OCI-LY7 (cell line): ENCODE data around the gene ERN1. TPM values are rescaled to one million over a fixed set of nuclear protein-coding genes. Genes with fewer than 3 reads are reported as not detected.

Experiments
- BruUV-seq: library from RNA; stranded (reverse); fragments of 400-500 nt; replicated peaks from 2 replicates; lab custom pipeline; 2021; lab: Mats Ljungman, UMichigan
- CTCF ChIA-PET: fragments of 300-600 bp; sonication (Branson Sonifier 250); formaldehyde crosslinking; loops from one replicate; lab custom pipeline; 2022; ENCODE audit warnings: antibody characterized with exemption; ENCODE audit not compliant: unreplicated experiment; lab: Charles Lee
- POLR2A ChIA-PET: fragments of 300-600 bp; sonication (Branson Sonifier 250); formaldehyde crosslinking; loops from one replicate; lab custom pipeline; 2022; ENCODE audit warnings: antibody characterized with exemption; lab: Charles Lee
- DNase-seq: peaks from one replicate; pipeline ENCODE4 v3.0.0-alpha.2; 2015; ENCODE audit warnings: low spot score
- H2AFZ ChIP-seq: fragments of 200-600 bp; sonication (generic), shearing (Covaris generic); 2 replicates; pipeline ENCODE4 v1.6.1; 2014; ENCODE audit warnings: mild to moderate bottlenecking, antibody characterized with exemption, low read length, moderate library complexity
- H3K27ac ChIP-seq: fragments of 200-600 bp; sonication (generic); 2 replicates; pipeline ENCODE4 v1.5.1; 2014; ENCODE audit warnings: mixed run types, low read depth, mild to moderate bottlenecking, moderate library complexity, low read length, inconsistent platforms; ENCODE audit not compliant: poor library complexity, severe bottlenecking
- H3K36me3 ChIP-seq: fragments of 200-600 bp; sonication (generic); 2 replicates; pipeline ENCODE4 v1.6.1; 2014; ENCODE audit warnings: mild to moderate bottlenecking, antibody characterized with exemption, low read length, moderate library complexity, mixed read lengths; ENCODE audit not compliant: insufficient read depth
- H3K4me1 ChIP-seq: fragments of 200-600 bp; sonication (generic); 2 replicates; pipeline ENCODE4 v1.5.1; 2014; ENCODE audit warnings: mild to moderate bottlenecking, low read length; ENCODE audit not compliant: insufficient read depth, poor library complexity, severe bottlenecking
- H3K4me2 ChIP-seq: fragments of 200-600 bp; sonication (generic); 2 replicates; pipeline ENCODE4 v1.6.1; 2014; ENCODE audit warnings: mild to moderate bottlenecking, low read length
- H3K4me3 ChIP-seq: fragments of 200-600 bp; sonication (generic); 2 replicates; pipeline ENCODE4 v1.5.1; 2014; ENCODE audit warnings: mild to moderate bottlenecking, low read depth, low read length; ENCODE audit not compliant: poor library complexity, severe bottlenecking
- H3K79me2 ChIP-seq: fragments of 200-600 bp; sonication (generic); 2 replicates; pipeline ENCODE4 v1.6.1; 2016; ENCODE audit warnings: low read depth, mild to moderate bottlenecking, low read length, moderate library complexity, mixed read lengths; ENCODE audit not compliant: insufficient read depth
- H3K9me2 ChIP-seq: fragments of 200-600 bp; sonication (generic); 2 replicates; pipeline ENCODE4 v1.6.1; 2016; ENCODE audit warnings: mild to moderate bottlenecking, low read length, mixed read lengths; ENCODE audit not compliant: insufficient read depth
- H3K9me3 ChIP-seq: fragments of 200-600 bp; sonication (generic); 2 replicates; pipeline ENCODE4 v1.6.1; 2014; ENCODE audit warnings: mild to moderate bottlenecking, mixed run types, low read length, mixed read lengths
- H4K20me1 ChIP-seq: fragments of 200-600 bp; sonication (generic); 2 replicates; pipeline ENCODE4 v1.6.1; 2014; ENCODE audit warnings: mild to moderate bottlenecking, antibody characterized with exemption, low read length, moderate library complexity, mixed read lengths; ENCODE audit not compliant: insufficient read depth
- CTCF ChIP-seq: fragments of 200-600 bp; sonication (generic); conservative IDR thresholded peaks from 2 replicates; pipeline ENCODE4 v1.5.1; 2014; ENCODE audit warnings: mild to moderate bottlenecking, antibody characterized with exemption, low read length, moderate library complexity, mixed read lengths
- EZH2phosphoT487 ChIP-seq: fragments of 200-600 bp; sonication (generic); IDR thresholded peaks from 2 replicates; pipeline ENCODE4 v1.6.1; 2018; ENCODE audit warnings: low read depth, borderline replicate concordance, mild to moderate bottlenecking, mixed run types, antibody characterized with exemption, low read length, moderate library complexity, mixed read lengths
- intact Hi-C: fragments of 100-400 bp; cut with micrococcal nuclease; formaldehyde crosslinking; loops from one replicate; pipeline ENCODE4 v1.10.0; 2022; ENCODE audit not compliant: unreplicated experiment
- total RNA-seq, 2 experiments: library from RNA; depleted of rRNA in 1 of 2; stranded (reverse); fragments of >200 nt in 1 of 2; shearing (Covaris generic) in 1 of 2; gene quantifications; 2 replicates each; pipeline ENCODE4 v1.2.3, GENCODE V29; 2014 to 2022

ERN1 gene
- total RNA-seq, 2 experiments from 2014 or later = 22.0 to 70.3 TPM

DNA sequence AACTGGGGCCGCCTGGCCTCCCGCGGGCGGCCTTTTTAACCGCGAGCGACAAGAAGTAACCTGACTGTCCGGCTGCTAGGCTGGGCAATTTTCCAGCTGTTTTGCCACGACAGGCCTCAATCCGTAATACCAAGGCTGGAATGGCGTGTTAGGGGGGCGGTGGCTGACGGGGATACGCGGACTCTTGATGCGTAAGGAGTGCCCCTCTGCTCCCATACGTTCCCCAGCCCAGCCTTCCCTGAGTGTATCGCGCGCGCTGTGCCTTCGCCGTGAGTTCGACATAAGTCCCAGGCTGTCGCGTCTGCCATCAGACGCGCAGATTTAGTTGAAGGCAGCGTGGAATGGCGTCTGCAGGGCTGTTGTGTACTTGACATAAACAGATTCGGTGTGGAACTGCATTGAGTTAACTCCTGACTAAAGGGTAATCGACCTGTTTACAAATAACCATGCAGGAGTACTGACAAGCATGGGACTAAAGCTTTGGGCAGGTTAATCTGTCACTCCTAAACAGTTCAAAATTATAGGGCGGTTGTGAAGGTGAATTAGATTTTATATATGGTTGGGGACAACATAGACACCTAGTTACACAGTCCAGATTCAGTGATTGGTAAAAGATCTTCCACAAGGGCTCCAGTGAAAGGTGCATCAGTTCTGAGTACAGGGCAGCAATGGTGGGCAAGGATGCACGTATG lies 16.6 kb upstream of the ERN1 start:
- H3K9me3 ChIP-seq = no peaks in the 10 kb centered on the region
- DNase-seq = peak; percentile 70
- no peaks in the 10 kb centered on the region for H4K20me1 ChIP-seq
- H3K79me2 ChIP-seq = peaks cover 8% of the 10 kb centered on the region; the same call in 1 of the 2 replicates
- peaks cover 39% of the 10 kb centered on the region for H3K36me3 ChIP-seq
- ChIA-PET POLR2A (interaction anchor here (0.6 to 1.7 kb wide), 8 partner anchors 15 to 264 kb away, joined by 3 to 19 read pairs (median 5); partner anchors contain the start of gene ERN1), CTCF (interaction anchor here (0.6 kb wide), 1 partner anchor 122 kb away, joined by 5 read pairs; no protein-coding TSS in a partner anchor)
- intact Hi-C loops = loop anchor here (1.0 to 10.0 kb wide), 3 partner anchors 116 to 402 kb away; partner anchors contain the start of gene STRADA
- H3K4me3 ChIP-seq = peak overlapping the region; percentile 84
- H3K4me1 ChIP-seq = peaks cover 30% of the 10 kb centered on the region
- BruUV-seq = TSS peak; percentile 79
- H3K27ac ChIP-seq = peak overlapping the region; percentile 93
- H3K4me2 ChIP-seq = peak overlapping the region; percentile 93
- no peaks in the 10 kb centered on the region for H3K9me2 ChIP-seq
- H2AFZ ChIP-seq = no peak overlapping the region
- TF ChIP-seq EZH2phosphoT487 = no peak
- no peak for TF ChIP-seq CTCF

DNA sequence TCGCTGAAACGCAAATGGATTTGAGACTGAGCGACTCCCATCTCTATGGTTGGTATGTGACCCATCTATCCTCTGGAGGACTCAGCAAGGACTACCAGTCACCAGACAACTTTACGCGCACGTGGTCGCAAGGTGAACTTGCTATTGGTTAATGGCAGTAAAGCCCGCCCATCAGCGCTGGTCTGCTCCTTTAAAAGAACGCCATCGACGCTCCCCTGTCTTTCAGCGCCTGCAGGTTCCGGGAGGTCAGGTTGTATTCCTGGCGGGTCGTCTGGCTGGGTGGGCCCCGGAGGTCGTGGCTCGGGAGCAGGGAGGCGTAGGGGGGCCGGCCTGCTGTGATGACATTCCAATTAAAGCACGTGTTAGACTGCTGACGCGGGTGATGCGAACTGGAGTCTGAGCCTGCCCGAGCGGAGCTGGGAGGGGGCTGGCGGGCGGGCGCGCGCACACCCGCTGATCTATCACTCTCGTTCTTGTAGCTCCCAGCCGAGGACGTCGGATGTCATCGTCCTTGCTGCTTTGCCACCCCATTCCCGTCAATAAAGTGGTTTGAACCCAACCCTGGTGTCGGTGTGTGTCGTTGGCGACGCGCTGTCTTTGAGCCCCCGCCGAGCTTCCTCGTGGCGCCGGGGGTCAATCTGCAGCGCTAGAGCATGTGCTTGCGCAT lies 15.9 kb upstream of the ERN1 start:
- intact Hi-C loops = loop anchor here (1.0 to 10.0 kb wide), 3 partner anchors 116 to 401 kb away; partner anchors contain the start of gene STRADA
- CTCF ChIA-PET = interaction anchor here (0.6 kb wide), 3 partner anchors 115 to 524 kb away, joined by 3 to 5 read pairs (median 5); no protein-coding TSS in a partner anchor
- Histone ChIP-seq H3K79me2 (peaks cover 8% of the 10 kb centered on the region; the same call in 1 of the 2 replicates), H3K4me2 (peak overlapping the region; percentile 96), H3K9me2 (no peaks in the 10 kb centered on the region), H3K9me3 (no peaks in the 10 kb centered on the region), H4K20me1 (no peaks in the 10 kb centered on the region), H3K4me3 (peak overlapping the region; percentile 84), H3K36me3 (peaks cover 39% of the 10 kb centered on the region), H3K4me1 (peaks cover 30% of the 10 kb centered on the region), H2AFZ (no peak overlapping the region), H3K27ac (peak overlapping the region; percentile 93)
- no TSS peak for BruUV-seq
- peak; percentile 24; the same call in 1 of the 2 replicates for TF ChIP-seq CTCF
- no peak for TF ChIP-seq EZH2phosphoT487
- peak; percentile 100 for DNase-seq
- POLR2A ChIA-PET = interaction anchor here (0.6 to 1.7 kb wide), 16 partner anchors 9 to 298 kb away, joined by 3 to 19 read pairs (median 5); partner anchors contain the start of gene ERN1
